VCaP (cell line): ENCODE data around the gene DESI1.

ENCODE experiments used
- H3K27ac ChIP-seq: fragments of 450-650 bp; 2 replicates; pipeline ENCODE4 v1.5.1; 2017
- TF ChIP-seq, protein P1 (sequence below): fragments of 450-650 bp; conservative IDR thresholded peaks from 2 replicates; pipeline ENCODE4 v1.5.1; 2017; ENCODE audit warnings: mild to moderate bottlenecking, moderate library complexity

DESI1 gene

GRCh38 chr22:41659941-41660340 is 39.1 kb upstream of the DESI1 start:
- H3K27ac ChIP-seq, result no peak overlapping the region
- TF ChIP-seq, protein P1, sequence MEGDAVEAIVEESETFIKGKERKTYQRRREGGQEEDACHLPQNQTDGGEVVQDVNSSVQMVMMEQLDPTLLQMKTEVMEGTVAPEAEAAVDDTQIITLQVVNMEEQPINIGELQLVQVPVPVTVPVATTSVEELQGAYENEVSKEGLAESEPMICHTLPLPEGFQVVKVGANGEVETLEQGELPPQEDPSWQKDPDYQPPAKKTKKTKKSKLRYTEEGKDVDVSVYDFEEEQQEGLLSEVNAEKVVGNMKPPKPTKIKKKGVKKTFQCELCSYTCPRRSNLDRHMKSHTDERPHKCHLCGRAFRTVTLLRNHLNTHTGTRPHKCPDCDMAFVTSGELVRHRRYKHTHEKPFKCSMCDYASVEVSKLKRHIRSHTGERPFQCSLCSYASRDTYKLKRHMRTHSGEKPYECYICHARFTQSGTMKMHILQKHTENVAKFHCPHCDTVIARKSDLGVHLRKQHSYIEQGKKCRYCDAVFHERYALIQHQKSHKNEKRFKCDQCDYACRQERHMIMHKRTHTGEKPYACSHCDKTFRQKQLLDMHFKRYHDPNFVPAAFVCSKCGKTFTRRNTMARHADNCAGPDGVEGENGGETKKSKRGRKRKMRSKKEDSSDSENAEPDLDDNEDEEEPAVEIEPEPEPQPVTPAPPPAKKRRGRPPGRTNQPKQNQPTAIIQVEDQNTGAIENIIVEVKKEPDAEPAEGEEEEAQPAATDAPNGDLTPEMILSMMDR, result no peak

DNA sequence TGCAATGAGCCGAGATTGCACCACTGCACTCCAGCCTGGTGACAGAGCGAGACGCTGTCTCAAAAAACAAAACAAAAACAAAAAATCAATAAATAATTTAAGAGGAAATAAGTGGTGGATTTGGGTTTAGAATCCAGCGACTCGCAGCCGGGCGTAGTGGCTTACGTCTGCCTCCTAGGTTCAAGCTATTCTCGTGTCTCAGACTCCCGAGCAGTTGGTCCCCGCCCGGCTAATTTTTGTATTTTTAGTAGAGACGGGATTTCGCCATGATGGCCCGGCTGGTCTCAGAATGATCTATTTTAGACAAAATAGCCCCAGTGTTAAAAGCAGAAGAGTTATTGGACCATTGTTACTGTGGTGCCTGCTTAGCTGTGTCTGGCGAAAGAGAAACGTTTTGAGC is 38.0 kb upstream of the DESI1 start:
- no peak overlapping the region for H3K27ac ChIP-seq
- TF ChIP-seq, protein P1, result no peak

DNA sequence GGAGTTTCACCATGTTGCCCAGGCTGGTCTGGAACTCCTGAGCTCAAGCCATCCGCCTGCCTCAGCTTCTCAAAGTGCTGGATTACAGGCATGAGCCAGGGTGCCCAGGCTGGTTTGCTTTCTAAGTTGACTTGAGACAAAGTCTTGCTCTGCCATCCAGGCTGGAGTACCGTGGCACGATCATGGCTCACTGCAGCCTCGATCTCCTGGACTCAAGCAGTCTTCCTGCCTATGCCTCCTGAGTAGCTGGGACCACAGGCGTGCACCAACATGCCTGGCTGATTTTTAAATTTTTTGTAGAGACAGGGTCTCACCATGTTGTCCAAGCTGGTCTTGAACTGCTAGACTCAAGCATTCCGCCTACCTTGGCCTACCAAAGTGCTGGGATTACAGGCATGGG is 36.9 kb upstream of the DESI1 start:
- TF ChIP-seq, protein P1, result no peak
- no peak overlapping the region for H3K27ac ChIP-seq

GRCh38 chr22:41656556-41656955 is 35.7 kb upstream of the DESI1 start:
- no peak overlapping the region for H3K27ac ChIP-seq
- TF ChIP-seq, protein P1, result no peak

DNA sequence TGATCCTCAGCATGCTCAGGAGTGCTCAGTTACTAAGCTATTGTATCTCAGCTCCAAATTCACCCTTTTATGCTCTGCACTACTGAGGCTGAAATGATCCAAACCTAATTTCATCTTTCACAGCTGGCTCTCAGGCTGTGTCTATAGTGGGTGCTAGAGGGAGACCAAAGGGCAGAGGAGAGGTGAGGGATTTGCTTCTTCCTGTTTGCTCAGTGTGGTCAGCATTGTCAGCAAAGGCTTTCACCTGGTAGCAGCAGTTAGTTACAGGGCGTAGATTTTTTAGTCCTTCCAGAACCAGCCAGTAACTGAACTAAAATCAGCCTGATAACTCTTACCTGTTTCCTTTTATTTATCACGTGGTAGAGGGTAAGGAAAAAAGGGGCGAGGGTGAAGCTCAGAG is 33.5 kb upstream of the DESI1 start:
- TF ChIP-seq, protein P1, result no peak
- no peak overlapping the region for H3K27ac ChIP-seq

- TF ChIP-seq, protein P1, result no peak
- no peak overlapping the region for H3K27ac ChIP-seq
These were observed 30.0 kb upstream of the DESI1 start for GRCh38 chr22:41650821-41651220.

DNA sequence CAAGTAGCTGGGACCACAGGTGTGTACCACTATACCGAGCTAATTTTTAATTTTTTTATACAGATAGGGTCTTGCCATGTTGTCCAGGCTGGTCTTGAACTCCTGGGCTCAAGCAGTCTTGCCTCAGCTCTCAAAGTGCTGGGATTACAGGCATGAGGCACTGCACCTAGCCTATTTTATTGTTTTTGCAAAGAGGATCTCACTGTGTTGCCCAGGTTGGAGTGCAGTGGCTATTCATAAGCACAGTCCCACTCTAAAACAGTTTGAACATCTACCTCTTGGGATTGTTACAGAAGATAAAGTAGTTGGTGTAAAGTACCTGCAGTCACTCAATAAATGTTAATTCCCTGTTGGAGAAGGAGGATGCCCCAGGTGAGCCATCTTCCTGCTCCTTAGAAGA is 29.4 kb upstream of the DESI1 start:
- no peak overlapping the region for H3K27ac ChIP-seq
- TF ChIP-seq, protein P1, result no peak

GRCh38 chr22:41648432-41648831 is 27.6 kb upstream of the DESI1 start:
- no peak overlapping the region for H3K27ac ChIP-seq
- TF ChIP-seq, protein P1, result no peak
